ENCODE results near the gene RPS27L.

RPS27L gene

DNA sequence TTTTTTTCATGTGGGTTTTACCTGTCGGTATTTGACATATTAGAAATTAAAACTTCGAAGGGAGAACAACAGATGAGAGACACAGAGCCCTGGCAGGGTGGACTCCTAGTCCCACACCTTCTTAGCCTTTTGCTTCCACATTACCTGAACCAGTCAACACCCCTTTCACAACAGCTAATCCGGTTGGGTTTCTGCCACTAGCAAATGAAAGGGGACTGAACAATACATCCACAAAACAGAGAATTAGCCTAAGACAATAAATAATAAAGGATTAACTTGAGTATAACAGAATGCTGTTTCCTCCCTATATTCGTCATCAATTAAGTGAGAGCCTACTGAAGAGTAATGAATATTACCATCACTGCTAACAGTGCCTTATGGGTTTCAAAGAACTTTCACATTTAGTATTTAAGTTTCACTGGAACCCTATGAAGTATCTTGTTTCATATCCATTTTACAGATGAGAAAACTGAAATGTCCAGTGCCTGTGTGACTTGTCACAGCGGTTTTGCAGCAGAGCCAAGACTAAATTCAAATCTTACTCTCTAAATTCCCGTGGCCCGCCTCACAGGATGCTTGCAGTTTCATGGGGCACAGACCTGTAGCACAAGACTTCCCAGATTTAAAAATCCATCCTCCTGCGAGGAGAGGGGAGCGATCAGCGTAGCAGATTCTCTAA is 31.1 kb upstream of the RPS27L start:
- DNase-seq (ENCODE audit: low read depth in 2 of 2), result no peak

DNA sequence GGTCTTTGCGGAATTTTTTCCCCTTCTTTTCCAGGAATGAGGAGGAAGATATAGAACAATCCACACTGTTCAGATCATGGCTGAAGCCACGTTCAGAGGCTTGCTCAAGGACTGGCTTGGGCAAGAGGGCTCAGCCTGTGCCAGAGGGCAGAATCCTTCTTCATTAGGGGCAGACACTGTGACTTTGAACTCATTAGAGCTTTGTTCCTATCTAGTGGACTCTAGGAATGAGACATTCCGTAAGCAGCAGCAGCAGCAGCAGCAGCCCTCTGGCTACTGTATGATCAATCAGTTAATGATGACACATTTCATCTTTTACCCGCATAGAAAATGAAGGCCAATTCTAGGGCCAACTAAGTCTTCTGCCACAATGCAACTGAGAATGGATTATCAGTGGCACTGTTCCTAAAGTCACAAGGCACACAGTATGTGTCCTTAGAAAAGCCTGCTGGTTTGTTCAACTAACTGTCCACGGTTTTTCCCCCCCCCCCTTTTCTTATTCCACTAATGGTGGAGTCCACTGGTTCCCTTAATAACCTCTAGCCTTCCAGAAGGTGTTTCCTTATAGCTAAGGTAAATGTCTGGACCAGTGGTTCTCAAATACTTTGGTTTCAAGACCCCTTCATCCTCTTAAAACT is 30.4 kb upstream of the RPS27L start:
- DNase-seq (ENCODE audit: low read depth in 2 of 2), result no peak

DNA sequence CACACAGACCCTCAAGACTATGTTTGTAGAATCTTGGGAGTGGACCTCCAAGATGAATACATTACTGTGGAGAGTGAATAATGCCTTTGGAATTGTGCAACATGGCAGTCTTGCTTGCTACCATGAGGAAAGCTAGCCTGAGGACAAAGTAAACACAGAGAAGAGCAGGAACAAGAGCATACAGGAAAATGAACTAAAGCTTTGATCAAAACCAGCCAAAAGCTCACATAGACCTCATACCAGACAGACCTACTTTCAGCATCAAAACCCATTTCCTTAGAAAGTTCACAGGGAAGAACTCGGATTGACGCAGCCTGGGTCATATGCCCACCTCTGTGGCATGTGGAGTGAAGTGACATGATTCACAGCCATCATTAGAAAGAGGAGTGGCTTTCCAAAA is 28.8 kb upstream of the RPS27L start:
- DNase-seq (ENCODE audit: low read depth in 2 of 2), result no peak

DNA sequence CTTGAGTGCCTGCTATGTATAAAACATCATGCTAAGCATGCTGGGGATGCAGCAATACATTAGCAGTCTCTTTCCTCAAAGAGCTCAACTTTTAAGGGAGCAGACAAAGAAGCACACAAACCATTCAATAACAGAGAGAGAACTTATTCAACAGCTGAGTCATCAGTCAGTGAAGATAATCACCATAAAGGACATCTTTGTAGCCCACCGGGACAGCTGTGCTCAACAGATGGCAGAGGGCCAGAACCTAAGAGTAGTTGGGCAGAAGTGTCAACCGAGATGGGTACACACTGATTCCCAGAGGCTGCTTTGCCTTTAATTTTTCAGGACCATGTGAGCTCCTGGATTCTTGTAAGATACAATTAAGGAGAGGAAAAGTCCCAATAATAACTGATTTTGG is 27.9 kb upstream of the RPS27L start:
- DNase-seq (ENCODE audit: low read depth in 2 of 2), result no peak

DNA sequence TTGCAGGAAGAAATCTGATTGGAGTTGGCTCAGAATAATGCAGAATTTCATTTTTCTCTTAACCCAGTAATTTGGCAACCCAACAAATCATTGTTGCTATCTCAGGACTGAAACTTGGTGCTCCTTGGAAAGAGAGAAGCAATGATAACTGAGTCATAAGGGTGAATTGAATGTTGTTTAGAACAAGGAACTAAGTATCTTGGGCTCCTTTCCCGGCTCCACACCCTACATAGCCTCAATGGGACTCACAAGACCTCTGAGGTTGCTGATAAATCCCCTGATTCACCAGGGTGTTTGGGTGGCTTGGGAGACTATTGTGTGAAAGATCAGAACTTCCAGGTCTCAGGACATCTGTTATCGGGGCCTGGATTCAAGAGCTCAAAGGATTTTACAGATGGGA is 24.4 kb upstream of the RPS27L start:
- no peak for DNase-seq (ENCODE audit: low read depth in 2 of 2)

DNA sequence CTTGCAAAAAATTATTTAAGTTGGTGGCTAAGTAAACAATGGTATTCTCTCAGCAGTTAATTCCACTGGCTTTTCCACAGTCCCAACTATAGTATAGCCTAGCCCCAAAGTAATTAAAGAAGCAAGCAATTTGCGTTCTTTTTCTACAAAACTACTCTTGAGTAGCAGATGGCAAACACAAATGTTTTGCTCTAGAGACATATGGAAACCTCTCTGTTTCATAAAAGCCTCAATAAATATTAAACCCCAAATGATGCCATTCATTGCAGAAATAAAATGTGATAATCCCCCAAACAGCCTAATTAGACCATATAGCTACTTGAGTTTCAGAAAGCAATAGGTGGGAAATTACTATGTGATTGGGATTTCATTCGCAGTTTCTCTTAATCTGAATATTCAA is 23.5 kb upstream of the RPS27L start:
- DNase-seq (ENCODE audit: low read depth in 2 of 2), result no peak

DNA sequence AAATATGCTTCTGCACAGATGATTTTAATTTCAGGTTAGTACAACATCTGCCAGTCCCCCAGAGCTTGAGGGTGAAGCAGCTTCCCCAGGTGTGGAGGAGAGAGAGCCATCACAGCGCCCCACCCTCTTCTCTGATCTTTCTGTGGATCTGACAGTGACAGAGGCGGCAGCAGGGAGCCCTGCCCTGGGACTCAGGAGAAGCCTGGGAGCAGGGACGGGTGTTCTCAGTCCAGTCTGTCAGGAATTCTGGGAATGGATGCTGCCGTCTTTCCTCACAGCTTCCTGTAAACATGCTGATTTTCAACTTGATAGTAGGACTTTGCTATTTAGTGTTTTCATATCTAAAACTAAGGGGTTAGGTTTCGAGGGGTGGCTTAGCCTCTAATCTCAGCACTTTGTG is 20.8 kb upstream of the RPS27L start:
- DNase-seq (ENCODE audit: low read depth in 2 of 2), result no peak

DNA sequence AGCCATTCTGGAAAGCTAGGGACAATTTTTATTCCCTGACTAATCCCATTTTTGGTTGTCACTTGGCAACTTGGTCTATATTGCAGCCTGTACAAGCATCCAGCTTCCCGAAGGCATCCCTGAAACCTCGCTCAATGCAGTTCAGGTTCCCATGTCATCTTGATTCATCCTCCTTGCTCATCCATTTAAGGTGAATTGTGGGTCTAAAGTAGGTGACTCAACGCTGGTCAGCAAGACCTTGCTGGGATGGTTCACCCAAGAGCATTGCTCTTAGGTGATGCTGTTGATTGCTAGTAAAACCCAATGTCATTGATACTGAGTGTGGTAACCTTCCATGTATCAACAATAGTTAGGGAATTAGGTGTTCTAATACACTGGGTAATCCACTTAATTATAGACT is 19.0 kb upstream of the RPS27L start:
- no peak for DNase-seq (ENCODE audit: low read depth in 2 of 2)

DNA sequence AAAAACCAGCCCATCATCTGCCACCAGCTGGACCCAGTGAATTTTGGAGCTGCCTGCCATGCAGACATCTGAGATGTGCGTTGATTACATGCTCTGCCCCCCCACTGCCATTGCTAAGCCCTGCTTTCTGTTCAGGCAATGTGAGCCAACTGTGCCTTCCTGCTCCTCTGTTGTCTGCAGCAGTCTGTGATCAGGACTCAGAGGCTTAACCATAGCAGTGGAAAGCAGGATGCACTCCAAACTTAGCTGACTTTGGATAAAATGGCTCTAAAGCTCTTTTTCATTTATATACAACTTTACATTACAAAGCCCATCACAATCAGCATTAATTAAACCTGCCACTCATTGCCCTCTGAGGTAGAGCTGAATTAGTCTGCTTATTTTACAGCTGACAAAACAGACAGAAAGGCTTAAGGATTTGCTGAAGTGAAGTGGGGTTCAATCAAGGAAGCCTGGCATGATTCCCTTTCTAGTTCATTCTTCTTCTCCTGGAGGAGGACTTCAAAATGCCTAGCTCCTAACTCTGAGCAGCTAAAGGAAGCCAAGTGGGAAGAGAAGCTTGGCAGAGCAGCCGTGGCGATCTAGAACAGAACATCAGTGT is 15.7 kb upstream of the RPS27L start:
- DNase-seq (ENCODE audit: low read depth in 2 of 2), result no peak

DNA sequence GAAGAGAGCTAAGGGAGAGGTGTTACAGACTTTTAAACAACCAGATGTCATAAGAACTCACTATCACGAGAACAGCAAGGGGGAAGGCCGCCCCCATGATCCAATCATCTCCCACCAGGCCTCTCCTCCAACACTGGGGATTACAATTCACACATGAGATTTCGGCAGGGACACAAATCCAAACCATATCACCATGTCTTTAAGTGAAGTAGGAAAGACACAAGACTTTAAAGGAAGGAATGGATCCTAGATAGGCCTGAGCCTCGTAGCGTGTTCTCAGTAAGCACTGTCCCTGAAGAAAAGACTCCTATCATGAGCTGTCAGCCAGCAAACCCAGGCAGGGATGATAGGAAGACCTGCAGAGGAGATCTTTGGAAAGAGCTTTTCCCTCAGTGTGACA is 15.1 kb upstream of the RPS27L start:
- DNase-seq (ENCODE audit: low read depth in 2 of 2), result no peak

DNA sequence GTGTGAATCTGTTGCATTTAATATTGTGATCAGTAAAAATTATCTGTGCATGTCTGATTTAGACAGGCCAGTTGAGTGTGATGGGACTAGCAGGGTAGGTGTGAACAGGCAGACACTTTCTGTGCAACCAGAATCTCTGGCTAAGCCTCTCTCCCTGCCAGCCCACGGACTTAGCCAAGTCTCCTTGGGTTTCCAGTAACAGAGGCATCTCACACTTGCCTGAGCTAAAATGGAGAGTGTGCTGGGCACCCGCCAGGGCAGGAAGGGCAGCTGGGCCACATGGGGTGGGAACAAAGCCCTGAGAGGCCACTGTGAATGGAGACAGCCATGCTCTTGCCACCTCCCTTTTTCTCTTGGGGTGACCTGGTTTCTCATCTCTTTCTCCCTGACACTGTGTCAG is 12.5 kb upstream of the RPS27L start:
- no peak for DNase-seq (ENCODE audit: low read depth in 2 of 2)

DNA sequence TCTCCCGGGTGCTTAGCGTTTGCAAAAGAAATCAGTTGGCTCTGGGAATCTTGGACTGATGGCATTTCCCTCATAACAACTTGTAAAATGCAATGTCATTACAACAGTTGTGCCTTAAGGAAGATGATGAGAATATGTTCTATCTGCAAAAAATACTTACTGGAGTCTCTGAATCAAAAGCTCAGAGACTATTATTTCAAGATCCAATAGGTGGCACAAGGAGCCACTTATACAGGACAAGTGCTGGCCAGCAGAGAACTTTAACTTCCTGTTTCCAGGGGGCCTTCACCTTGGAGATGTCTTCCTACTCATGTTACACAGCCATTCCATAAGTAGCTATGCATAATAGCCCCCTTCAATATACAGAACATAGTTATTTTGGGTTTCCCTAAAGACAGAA is 8.9 kb upstream of the RPS27L start:
- DNase-seq (ENCODE audit: low read depth in 2 of 2), result no peak

DNA sequence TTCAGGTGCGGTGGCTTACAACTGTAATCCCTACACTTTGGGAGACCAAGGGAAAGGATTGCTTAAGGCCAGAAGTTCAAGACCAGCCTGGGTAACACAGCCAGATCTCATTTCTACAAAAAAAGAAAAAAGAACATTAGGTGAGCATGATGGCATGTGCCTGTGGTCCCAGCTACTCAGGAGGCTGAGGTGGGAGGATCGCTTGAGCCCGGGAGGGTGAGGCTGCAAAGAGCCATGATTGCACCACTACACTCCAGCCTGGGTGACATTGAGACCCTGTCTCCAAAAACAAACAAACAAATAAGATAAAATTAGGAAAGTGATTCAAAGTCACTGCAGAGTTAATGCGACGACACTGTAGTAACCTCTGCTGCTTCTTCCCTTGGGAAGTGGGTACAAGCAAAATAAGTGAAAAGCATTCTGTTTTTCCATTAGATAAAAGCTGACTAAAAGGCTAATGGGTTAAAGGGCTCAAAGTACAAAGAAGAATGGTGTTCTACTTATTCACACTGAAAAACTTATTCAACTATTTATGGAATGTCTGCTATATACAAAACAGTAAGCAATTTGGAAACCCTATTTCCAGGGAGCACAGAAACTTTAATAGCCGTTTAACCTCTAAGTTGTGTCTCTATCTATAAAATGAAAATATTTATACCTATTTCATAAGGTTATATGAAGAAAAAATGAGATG is 8.0 kb upstream of the RPS27L start:
- DNase-seq (ENCODE audit: low read depth in 2 of 2), result no peak

DNA sequence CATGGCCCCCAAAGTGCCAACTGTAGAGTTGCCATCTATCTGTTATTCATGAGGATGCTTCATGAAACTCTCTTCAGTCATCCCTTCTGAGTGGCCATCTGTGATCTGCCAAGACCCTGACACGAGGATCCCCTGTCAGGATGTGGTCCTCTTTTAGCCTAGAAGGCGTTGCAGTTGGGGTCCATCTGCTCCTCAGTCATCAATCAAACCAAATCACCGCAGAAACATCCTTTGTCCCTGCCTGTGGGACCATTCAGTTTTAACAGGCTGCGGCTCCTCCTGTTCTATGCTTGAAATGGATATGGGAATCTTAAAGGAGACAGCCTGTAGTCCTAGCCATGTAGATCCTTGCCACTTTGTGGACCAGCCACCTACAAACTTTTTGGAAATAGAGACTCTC is 5.9 kb upstream of the RPS27L start:
- DNase-seq (ENCODE audit: low read depth in 2 of 2), result no peak

DNA sequence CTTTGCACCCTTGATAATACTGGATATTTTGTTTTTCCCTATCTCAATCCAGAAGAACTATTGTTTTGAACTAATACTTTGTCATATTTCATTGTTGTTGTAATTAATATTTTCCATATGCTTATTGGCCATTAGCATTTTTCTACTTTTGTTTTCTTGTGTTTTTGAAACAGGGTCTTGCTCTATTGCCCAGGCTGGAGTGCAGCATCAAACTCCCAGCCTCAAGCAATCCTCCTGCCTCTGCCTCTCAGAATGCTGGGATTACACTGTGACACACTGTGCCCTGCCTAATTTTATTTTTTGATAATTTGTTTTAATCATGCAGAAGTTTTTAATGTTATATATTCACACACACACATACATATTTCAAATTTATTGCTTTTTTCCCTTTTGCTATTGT is 3.4 kb upstream of the RPS27L start:
- DNase-seq (ENCODE audit: low read depth in 2 of 2), result no peak

DNA sequence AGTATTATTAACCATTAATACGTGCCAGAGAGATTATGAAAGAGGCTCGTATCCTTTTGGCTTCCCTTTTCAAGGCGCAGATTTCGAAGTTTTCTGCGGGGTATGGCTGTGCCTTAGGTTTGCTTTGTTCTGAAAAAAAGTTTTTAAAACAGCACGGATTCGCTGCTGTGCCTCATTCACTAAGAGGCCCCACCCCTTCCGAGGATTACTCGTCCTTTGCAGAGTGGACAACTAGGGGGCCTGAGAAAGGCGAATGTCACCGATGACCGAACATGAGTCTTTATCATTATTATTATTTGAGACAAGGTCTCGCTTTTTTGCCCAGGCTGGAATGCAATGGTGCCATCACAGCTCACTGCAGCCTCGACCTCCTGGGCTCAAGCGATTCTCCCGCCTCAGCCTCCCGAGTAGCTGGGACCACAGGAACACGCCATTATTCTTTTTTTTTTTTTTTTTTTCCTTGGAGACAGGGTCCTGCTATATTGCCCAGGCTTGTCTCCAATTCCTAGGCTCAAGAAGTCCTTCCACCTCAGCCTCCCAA is 684 bp upstream of the RPS27L start:
- no peak for DNase-seq (ENCODE audit: low read depth in 2 of 2)

DNA sequence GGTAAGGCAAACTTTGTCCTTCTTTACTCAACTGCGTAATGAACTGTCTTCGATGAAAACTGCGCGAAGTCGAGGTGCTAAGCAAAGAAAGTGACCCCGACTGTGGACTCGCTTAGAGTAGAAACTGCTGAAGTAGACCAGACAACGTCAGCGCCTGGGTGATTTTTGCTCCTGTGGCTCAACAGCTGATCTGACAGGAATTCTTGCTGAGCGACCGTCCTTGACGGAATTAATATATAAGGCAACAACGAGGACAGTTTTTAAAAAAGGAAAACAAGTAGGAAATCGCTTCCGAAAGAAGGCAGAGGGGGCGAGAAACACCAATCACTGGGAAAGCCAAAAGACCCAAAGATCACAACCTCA is 541 bp downstream of the RPS27L start:
- no peak for DNase-seq (ENCODE audit: low read depth in 2 of 2)

DNA sequence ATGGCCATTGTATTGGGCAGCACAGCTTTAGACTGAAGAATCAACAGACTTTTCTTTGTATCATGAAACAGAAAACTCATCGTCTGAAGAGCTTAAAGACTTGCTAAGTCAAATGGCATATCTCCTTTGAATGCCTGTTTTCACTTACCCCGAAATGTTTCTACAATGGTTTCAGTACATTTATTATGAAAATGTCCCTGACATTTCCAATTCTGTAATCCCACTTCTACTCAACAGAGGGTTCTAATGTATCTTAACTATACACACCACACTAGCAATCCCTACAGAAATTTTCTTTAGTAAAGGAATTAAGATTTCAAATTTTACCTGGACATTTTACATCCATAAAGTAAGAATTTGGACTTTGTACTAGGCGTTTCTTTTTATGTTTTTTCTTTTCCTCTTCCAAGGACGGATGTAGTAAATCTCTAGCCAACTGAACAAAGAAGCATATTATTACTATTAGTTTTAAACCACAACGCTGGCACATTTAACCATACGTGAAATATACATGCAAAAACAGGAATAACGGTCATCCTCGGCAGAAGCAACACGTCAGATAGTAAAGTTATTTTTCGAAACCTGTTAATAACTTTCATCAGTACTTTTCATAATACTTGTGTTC is 1.1 kb downstream of the RPS27L start:
- no peak for DNase-seq (ENCODE audit: low read depth in 2 of 2)

DNA sequence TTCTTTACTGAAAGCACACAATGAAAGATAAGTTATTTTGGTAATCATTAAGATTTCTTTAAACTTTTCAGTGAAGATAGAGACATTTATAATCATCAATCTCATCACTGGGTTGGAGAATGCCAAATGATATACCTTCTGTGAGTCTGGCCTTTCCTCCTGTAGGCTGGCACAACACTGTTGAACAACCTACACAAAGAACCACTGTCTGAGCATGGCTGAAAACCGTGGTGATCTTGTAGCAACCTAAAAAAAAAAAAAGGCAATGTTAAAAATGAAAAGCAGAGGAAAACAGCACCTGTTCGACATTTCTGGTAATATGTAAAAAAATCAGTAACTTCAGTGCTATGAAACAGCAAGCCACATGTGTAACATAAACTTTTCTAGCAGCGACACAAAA is 1.8 kb downstream of the RPS27L start:
- no peak for DNase-seq (ENCODE audit: low read depth in 2 of 2)

DNA sequence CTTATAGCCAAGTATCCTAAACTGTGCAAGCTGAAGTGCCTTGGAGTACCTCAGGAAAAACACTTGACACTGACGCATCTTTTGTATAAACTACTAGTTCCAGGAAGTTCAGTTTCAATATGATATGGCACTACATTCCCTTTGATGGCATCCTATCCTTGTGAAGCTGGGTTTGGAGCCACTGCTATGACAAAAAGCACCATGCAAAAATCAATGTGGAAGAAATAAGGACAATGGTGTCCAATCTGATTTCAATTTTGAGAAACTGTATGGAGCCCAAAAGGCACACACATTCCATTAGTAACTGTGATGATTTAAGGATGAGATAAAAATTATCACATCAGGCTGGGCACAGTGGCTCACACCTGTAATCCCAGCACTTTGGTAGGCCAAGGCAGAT is 5.6 kb downstream of the RPS27L start:
- DNase-seq (ENCODE audit: low read depth in 2 of 2), result no peak

DNA sequence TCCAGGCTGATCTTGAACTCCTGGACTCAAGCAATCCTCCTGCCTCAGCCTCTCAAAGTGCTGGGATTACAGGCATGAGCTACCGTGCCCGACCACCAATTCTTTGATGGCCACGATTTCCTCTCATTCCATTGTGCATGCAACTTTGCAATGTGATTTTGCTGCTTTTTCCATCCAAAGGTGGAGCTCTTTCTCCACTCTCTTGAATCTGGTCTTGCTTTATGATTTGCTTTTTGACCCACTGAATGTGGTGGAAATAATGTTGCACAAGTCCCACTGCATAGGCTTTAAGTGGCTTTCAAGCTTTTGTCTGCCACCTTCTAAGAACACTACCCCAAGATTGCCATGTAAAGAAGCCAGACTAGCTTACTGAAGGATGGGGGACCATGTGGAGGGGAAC is 10.6 kb downstream of the RPS27L start:
- no peak for DNase-seq (ENCODE audit: low read depth in 2 of 2)

DNA sequence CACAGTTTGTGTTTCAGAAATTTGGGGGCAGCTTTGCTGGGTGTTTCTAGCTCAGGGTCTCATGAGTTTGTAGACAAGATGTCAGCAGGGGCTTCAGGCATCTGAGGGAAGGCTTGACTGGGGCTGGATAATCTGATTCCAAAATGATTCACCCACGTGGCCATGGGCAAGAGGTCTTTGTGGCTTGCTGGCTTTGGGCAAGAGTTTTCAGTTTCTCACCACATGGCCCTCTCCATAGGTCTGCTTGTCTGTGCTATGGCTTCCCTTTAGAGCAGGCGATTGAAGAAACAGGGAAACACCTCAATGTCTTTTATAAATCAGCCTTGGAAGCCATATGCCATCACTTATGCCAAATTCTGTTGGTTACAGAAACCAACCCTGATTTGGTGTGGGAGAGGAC is 11.9 kb downstream of the RPS27L start:
- no peak for DNase-seq (ENCODE audit: low read depth in 2 of 2)

Data from stimulated activated CD8-positive, alpha-beta memory T cell treated with anti-CD3 and anti-CD28 coated beads, Interleukin-15, amount 100 ng/mL, for 4 hours (primary cell).